ENCODE results near the gene ARPC5L. TPM values are rescaled to one million over a fixed set of nuclear protein-coding genes. Genes with fewer than 3 reads are reported as not detected.
A peak's percentile ranks its signal among the peaks of the same experiment; 100 is the strongest.

ARPC5L gene
- total and polyA plus RNA-seq, 2 of the 13 experiments (the other 11 are each of a cell fraction or from before 2014, with no cell fraction given), result 29.9 to 33.8 TPM

DNA sequence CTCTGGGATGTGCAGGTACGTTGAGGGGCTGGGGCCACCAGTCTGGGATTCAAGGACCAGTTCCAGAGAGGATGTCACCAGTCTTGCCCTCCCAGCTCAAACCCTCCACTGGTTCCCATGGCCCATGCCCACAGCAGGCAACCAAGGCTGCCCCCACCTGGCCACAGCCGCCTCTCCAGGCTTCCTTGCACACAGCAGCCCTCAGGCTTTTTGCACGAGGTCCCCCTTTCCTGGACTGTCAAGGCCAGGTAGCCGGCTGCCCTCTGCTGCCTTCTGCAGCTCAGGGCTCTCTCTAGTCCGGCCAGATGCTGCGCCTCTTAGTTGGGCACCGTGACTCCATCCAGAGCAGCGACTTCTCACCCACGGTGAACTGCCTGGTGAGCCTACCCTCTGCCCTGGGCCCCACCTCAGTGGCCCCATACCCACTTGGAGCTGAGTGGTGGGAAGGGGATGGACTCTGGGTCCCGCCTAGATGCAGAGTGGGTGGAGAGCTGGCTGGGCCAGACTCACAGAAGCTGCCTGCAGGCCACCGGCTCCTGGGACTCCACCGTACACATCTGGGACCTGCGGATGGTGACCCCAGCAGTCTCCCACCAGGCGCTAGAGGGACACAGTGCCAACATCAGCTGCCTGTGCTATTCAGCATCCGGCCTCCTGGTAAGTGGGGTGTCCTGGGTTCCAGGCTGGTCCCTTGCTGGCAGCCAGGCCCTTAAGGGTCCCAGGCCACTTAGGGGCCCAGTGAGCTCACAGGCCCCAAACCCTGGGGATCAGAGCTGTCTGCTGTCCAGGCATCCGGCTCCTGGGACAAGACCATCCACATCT lies 5.8 kb upstream of the ARPC5L start (continued):
- TF ChIP-seq, protein P1, sequence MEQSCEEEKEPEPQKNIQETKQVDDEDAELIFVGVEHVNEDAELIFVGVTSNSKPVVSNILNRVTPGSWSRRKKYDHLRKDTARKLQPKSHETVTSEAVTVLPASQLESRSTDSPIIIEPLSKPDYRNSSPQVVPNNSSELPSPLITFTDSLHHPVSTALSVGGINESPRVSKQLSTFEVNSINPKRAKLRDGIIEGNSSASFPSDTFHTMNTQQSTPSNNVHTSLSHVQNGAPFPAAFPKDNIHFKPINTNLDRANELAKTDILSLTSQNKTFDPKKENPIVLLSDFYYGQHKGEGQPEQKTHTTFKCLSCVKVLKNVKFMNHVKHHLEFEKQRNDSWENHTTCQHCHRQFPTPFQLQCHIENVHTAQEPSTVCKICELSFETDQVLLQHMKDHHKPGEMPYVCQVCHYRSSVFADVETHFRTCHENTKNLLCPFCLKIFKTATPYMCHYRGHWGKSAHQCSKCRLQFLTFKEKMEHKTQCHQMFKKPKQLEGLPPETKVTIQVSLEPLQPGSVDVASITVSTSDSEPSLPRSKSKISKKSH (CRISPR knock-in tag; IDR thresholded peaks at IDR 0.05; ENCODE audit: borderline replicate concordance), result no peak
- TF ChIP-seq ZNF33A (CRISPR knock-in tag; IDR thresholded peaks at IDR 0.05; ENCODE audit: borderline replicate concordance) (no peak), IKZF4 (CRISPR knock-in tag; IDR thresholded peaks at IDR 0.05; ENCODE audit: borderline replicate concordance, low read depth, not compliant biosample characterization) (no peak), NONO (IDR thresholded peaks at IDR 0.05) (no peak), NONO (CRISPR knock-in tag; conservative IDR thresholded peaks at IDR 0.05) (peak; percentile 56; the same call in 1 of the 2 replicates), ZNF557 (CRISPR knock-in tag; IDR thresholded peaks at IDR 0.05) (no peak), ZNF160 (CRISPR knock-in tag; IDR thresholded peaks at IDR 0.05) (no peak), NPAS2 (CRISPR knock-in tag; IDR thresholded peaks at IDR 0.05; ENCODE audit: borderline replicate concordance) (no peak), DMAP1 (CRISPR knock-in tag; IDR thresholded peaks at IDR 0.05) (no peak), HNRNPLL (IDR thresholded peaks at IDR 0.05; ENCODE audit: low read depth, low read length, poor library complexity, severe bottlenecking) (peak; percentile 31), EP300 (IDR thresholded peaks at IDR 0.05; ENCODE audit: low read depth in 2 of 2, low read length in 2 of 2) (no peak), EP300 (CRISPR knock-in tag; IDR thresholded peaks at IDR 0.05; ENCODE audit: borderline replicate concordance) (no peak)
- TF ChIP-seq, protein P2, sequence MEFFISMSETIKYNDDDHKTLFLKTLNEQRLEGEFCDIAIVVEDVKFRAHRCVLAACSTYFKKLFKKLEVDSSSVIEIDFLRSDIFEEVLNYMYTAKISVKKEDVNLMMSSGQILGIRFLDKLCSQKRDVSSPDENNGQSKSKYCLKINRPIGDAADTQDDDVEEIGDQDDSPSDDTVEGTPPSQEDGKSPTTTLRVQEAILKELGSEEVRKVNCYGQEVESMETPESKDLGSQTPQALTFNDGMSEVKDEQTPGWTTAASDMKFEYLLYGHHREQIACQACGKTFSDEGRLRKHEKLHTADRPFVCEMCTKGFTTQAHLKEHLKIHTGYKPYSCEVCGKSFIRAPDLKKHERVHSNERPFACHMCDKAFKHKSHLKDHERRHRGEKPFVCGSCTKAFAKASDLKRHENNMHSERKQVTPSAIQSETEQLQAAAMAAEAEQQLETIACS (CRISPR knock-in tag; IDR thresholded peaks at IDR 0.05), result no peak
- TF ChIP-seq, protein P3, sequence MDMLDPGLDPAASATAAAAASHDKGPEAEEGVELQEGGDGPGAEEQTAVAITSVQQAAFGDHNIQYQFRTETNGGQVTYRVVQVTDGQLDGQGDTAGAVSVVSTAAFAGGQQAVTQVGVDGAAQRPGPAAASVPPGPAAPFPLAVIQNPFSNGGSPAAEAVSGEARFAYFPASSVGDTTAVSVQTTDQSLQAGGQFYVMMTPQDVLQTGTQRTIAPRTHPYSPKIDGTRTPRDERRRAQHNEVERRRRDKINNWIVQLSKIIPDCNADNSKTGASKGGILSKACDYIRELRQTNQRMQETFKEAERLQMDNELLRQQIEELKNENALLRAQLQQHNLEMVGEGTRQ (IDR thresholded peaks at IDR 0.05; ENCODE audit: low read depth, low read length), result no peak
- TF ChIP-seq, protein P3 (CRISPR knock-in tag; IDR thresholded peaks at IDR 0.05; ENCODE audit: borderline replicate concordance), result no peak
- TF ChIP-seq, protein P4, sequence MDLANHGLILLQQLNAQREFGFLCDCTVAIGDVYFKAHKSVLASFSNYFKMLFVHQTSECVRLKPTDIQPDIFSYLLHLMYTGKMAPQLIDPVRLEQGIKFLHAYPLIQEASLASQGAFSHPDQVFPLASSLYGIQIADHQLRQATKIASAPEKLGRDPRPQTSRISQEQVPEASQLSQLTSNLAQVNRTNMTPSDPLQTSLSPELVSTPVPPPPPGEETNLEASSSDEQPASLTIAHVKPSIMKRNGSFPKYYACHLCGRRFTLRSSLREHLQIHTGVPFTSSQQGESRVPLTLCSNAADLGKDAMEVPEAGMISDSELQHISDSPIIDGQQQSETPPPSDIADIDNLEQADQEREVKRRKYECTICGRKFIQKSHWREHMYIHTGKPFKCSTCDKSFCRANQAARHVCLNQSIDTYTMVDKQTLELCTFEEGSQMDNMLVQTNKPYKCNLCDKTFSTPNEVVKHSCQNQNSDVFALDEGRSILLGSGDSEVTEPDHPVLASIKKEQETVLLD (CRISPR knock-in tag; IDR thresholded peaks at IDR 0.05; ENCODE audit: low read depth), result no peak
- TF ChIP-seq, protein P5, sequence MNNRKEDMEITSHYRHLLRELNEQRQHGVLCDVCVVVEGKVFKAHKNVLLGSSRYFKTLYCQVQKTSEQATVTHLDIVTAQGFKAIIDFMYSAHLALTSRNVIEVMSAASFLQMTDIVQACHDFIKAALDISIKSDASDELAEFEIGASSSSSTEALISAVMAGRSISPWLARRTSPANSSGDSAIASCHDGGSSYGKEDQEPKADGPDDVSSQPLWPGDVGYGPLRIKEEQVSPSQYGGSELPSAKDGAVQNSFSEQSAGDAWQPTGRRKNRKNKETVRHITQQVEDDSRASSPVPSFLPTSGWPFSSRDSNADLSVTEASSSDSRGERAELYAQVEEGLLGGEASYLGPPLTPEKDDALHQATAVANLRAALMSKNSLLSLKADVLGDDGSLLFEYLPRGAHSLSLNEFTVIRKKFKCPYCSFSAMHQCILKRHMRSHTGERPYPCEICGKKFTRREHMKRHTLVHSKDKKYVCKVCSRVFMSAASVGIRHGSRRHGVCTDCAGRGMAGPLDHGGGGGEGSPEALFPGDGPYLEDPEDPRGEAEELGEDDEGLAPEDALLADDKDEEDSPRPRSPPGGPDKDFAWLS (CRISPR knock-in tag; IDR thresholded peaks at IDR 0.05; ENCODE audit: borderline replicate concordance), result no peak
- TF ChIP-seq, protein P6, sequence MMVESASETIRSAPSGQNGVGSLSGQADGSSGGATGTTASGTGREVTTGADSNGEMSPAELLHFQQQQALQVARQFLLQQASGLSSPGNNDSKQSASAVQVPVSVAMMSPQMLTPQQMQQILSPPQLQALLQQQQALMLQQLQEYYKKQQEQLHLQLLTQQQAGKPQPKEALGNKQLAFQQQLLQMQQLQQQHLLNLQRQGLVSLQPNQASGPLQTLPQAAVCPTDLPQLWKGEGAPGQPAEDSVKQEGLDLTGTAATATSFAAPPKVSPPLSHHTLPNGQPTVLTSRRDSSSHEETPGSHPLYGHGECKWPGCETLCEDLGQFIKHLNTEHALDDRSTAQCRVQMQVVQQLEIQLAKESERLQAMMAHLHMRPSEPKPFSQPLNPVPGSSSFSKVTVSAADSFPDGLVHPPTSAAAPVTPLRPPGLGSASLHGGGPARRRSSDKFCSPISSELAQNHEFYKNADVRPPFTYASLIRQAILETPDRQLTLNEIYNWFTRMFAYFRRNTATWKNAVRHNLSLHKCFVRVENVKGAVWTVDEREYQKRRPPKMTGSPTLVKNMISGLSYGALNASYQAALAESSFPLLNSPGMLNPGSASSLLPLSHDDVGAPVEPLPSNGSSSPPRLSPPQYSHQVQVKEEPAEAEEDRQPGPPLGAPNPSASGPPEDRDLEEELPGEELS (CRISPR knock-in tag; IDR thresholded peaks at IDR 0.05), result no peak
